Measurements from ENCODE around the gene DOCK2.
"Not testable (repeated sequence)": the region's sequence is repeated elsewhere in the genome, so short reads cannot be mapped to it uniquely, and the experiment has no call there.

The DOCK2 gene

GRCh38 chr5:169650701-169651331 lies 13.7 kb downstream of the DOCK2 start:
- H3K27me3 Mint-ChIP-seq: no peaks in the 10 kb centered on the region
- peaks cover 51 to 72% of the 10 kb centered on the region in 2 donors for H3K36me3 Mint-ChIP-seq
- peak overlapping the region; percentile 94 for H3K27ac Mint-ChIP-seq
- peak overlapping the region; percentile 67 to 71 for H3K4me3 Mint-ChIP-seq
- peaks cover 72 to 93% of the 10 kb centered on the region in 2 donors for H3K4me1 Mint-ChIP-seq
- no peak for DNase-seq
- peaks cover 3 to 4% of the 10 kb centered on the region in 2 donors for H3K9me3 Mint-ChIP-seq
- peak; percentile 72 to 80 for ATAC-seq (replicated peaks)

DNA sequence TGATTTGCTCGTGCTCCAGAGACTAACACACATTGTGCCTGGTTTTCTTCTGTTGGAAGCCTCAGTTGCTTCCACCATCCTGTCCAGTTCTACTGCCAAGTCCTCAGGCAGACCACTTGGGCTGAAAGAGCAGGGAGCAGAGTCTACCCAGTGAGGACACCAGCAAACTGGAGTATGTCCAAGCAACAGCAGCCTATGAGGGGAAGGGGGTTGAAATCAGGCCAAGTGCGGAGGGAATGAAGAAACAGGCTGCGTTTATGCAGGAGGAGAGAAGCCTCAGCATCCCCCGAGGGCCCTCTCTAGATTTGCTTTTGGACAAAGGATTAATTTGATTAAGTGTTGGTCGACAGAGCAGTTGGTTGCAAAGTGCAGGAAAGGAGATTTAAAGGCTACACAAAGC lies 14.5 kb downstream of the DOCK2 start:
- Mint-ChIP-seq H3K27ac (peak overlapping the region; percentile 94), H3K9me3 (peaks cover 3 to 4% of the 10 kb centered on the region in 2 donors), H3K4me1 (peaks cover 69 to 93% of the 10 kb centered on the region in 2 donors), H3K36me3 (peaks cover 51 to 72% of the 10 kb centered on the region in 2 donors), H3K27me3 (no peaks in the 10 kb centered on the region), H3K4me3 (peak overlapping the region; percentile 29 to 71)
- no peak for DNase-seq
- ATAC-seq (replicated peaks): no peak

- Mint-ChIP-seq H3K4me3 (no peak overlapping the region), H3K27me3 (no peaks in the 10 kb centered on the region), H3K27ac (peak overlapping the region; percentile 20), H3K9me3 (peaks cover 2 to 3% of the 10 kb centered on the region in 2 donors), H3K4me1 (peaks cover 68 to 93% of the 10 kb centered on the region in 2 donors), H3K36me3 (peaks cover 53 to 74% of the 10 kb centered on the region in 2 donors)
- DNase-seq (no peak), ATAC-seq (replicated peaks) (no peak)
These were observed 15.0 kb downstream of the DOCK2 start for GRCh38 chr5:169652057-169652456.

- no peak overlapping the region for H3K4me3 Mint-ChIP-seq
- H3K27ac Mint-ChIP-seq: peak overlapping the region; percentile 25
- H3K36me3 Mint-ChIP-seq: peaks cover 50 to 70% of the 10 kb centered on the region in 2 donors
- H3K27me3 Mint-ChIP-seq: no peaks in the 10 kb centered on the region
- H3K4me1 Mint-ChIP-seq: peaks cover 59 to 84% of the 10 kb centered on the region in 2 donors
- H3K9me3 Mint-ChIP-seq: no peaks in the 10 kb centered on the region
- DNase-seq (no peak), ATAC-seq (replicated peaks) (no peak)
These were observed 16.0 kb downstream of the DOCK2 start for GRCh38 chr5:169653091-169653490.

- Mint-ChIP-seq H3K4me3 (no peak overlapping the region), H3K9me3 (no peaks in the 10 kb centered on the region), H3K4me1 (peaks cover 42 to 62% of the 10 kb centered on the region in 2 donors), H3K27ac (peak overlapping the region; percentile 20), H3K27me3 (no peaks in the 10 kb centered on the region), H3K36me3 (peaks cover 37 to 68% of the 10 kb centered on the region in 2 donors)
- no peak for ATAC-seq (replicated peaks)
- no peak for DNase-seq
These were observed 18.3 kb downstream of the DOCK2 start for GRCh38 chr5:169655353-169655752.

- no peaks in the 10 kb centered on the region for H3K27me3 Mint-ChIP-seq
- H3K4me3 Mint-ChIP-seq: no peak overlapping the region
- H3K27ac Mint-ChIP-seq: peak overlapping the region; percentile 67
- no peaks in the 10 kb centered on the region for H3K9me3 Mint-ChIP-seq
- DNase-seq: peak; percentile 20
- peaks cover 34 to 53% of the 10 kb centered on the region in 2 donors for H3K4me1 Mint-ChIP-seq
- peaks cover 39 to 69% of the 10 kb centered on the region in 2 donors for H3K36me3 Mint-ChIP-seq
- ATAC-seq (replicated peaks): peak; percentile 86 to 94
These were observed 19.2 kb downstream of the DOCK2 start for GRCh38 chr5:169656125-169656901.

- DNase-seq: no peak
- peak overlapping the region; percentile 42 for H3K27ac Mint-ChIP-seq
- no peaks in the 10 kb centered on the region for H3K27me3 Mint-ChIP-seq
- H3K4me1 Mint-ChIP-seq: peaks cover 30 to 45% of the 10 kb centered on the region in 2 donors
- ATAC-seq (replicated peaks): no peak
- no peak overlapping the region for H3K4me3 Mint-ChIP-seq
- peaks cover 0 to 2% of the 10 kb centered on the region in 2 donors for H3K9me3 Mint-ChIP-seq
- peaks cover 42 to 73% of the 10 kb centered on the region in 2 donors for H3K36me3 Mint-ChIP-seq
These were observed 20.1 kb downstream of the DOCK2 start for GRCh38 chr5:169657127-169657526.

GRCh38 chr5:169662451-169662850 lies 25.4 kb downstream of the DOCK2 start:
- Mint-ChIP-seq H3K36me3 (peaks cover 45 to 64% of the 10 kb centered on the region in 2 donors), H3K4me1 (peaks cover 16 to 31% of the 10 kb centered on the region in 2 donors), H3K9me3 (peaks cover 7 to 10% of the 10 kb centered on the region in 2 donors)
- not testable (repeated sequence) for H3K27ac Mint-ChIP-seq; H3K4me3 Mint-ChIP-seq; ATAC-seq (replicated peaks); H3K27me3 Mint-ChIP-seq; DNase-seq

GRCh38 chr5:169663537-169663936 lies 26.5 kb downstream of the DOCK2 start:
- H3K9me3 Mint-ChIP-seq: peaks cover 7 to 10% of the 10 kb centered on the region in 2 donors
- peaks cover 18 to 36% of the 10 kb centered on the region in 2 donors for H3K4me1 Mint-ChIP-seq
- no peak overlapping the region for H3K27ac Mint-ChIP-seq
- H3K27me3 Mint-ChIP-seq: no peaks in the 10 kb centered on the region
- ATAC-seq (replicated peaks): no peak
- no peak overlapping the region for H3K4me3 Mint-ChIP-seq
- DNase-seq: no peak
- H3K36me3 Mint-ChIP-seq: peaks cover 42 to 60% of the 10 kb centered on the region in 2 donors

DNA sequence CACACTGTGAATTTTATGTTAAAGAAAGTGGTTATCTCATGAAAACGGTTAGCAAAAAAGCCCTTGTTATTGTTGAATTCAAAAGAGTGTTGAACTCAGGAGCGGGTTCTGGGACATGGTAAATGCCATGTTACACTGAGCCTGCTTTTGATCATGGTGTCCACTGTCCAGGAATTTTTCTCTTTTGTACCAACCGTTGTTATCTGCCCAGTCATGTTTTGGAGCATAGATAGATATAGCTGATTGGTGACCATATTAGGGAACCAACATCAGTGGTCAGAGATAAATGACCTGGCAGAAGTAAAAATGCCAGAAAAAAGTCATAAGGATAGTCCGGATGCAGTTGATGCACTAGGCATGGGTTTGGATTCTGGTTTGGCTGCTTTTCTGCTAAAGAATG lies 29.3 kb downstream of the DOCK2 start:
- Mint-ChIP-seq H3K4me1 (peaks cover 25 to 54% of the 10 kb centered on the region in 2 donors), H3K4me3 (no peak overlapping the region), H3K27me3 (no peaks in the 10 kb centered on the region), H3K9me3 (peaks cover 7 to 10% of the 10 kb centered on the region in 2 donors), H3K36me3 (peaks cover 45 to 53% of the 10 kb centered on the region in 2 donors), H3K27ac (no peak overlapping the region)
- DNase-seq (no peak), ATAC-seq (replicated peaks) (no peak)

DNA sequence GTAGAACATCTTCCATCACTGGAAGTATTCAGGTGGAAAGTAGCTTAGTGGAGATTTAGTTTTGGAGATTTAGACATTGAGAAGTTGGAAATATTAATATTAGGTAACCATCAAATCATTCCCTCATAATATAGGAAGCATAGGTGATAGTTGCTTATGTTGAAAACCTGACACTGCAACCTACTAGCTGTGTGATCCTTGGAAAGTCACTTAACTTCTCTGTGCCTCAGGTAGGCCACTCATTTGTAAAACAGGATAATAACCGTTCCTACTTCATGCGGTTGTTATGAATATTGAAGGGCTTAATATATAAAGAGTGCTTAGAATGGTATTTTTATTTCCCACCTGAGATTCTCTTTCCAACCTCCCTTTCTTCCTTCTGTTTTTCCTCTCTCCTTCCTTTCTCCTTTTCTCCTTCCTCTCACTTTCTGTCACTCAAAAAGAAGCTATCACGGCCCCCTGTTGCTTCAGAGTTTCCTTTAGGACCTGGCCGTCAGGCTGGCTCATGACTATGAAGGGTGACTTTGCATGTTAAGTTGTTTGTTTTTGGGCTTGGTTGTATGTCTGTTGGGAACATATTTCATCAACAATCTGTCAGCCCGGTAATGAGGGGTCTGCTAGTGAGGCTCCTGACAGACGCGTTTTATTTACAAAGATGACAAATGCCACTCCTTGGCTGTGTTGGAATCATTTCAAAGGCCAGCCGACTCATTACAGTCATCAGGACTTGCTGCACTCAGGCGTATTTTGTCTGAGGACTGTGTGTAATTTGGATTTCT lies 31.0 kb downstream of the DOCK2 start:
- peaks cover 0 to 6% of the 10 kb centered on the region in 2 donors for H3K9me3 Mint-ChIP-seq
- H3K27me3 Mint-ChIP-seq: no peaks in the 10 kb centered on the region
- ATAC-seq (replicated peaks) (no peak), DNase-seq (no peak)
- peak overlapping the region; percentile 33 for H3K27ac Mint-ChIP-seq
- H3K4me3 Mint-ChIP-seq: no peak overlapping the region
- peaks cover 25 to 52% of the 10 kb centered on the region in 2 donors for H3K4me1 Mint-ChIP-seq
- peaks cover 39 to 44% of the 10 kb centered on the region in 2 donors for H3K36me3 Mint-ChIP-seq

GRCh38 chr5:169668732-169669131 lies 31.7 kb downstream of the DOCK2 start:
- H3K9me3 Mint-ChIP-seq: peaks cover 0 to 6% of the 10 kb centered on the region in 2 donors
- H3K4me3 Mint-ChIP-seq: no peak overlapping the region
- DNase-seq: no peak
- no peaks in the 10 kb centered on the region for H3K27me3 Mint-ChIP-seq
- ATAC-seq (replicated peaks): no peak
- peaks cover 35 to 38% of the 10 kb centered on the region in 2 donors for H3K36me3 Mint-ChIP-seq
- peaks cover 23 to 46% of the 10 kb centered on the region in 2 donors for H3K4me1 Mint-ChIP-seq
- no peak overlapping the region for H3K27ac Mint-ChIP-seq

- Mint-ChIP-seq H3K27me3 (no peaks in the 10 kb centered on the region), H3K4me1 (peaks cover 22 to 35% of the 10 kb centered on the region in 2 donors), H3K27ac (peak overlapping the region; percentile 25), H3K36me3 (peaks cover 39 to 40% of the 10 kb centered on the region in 2 donors), H3K9me3 (no peaks in the 10 kb centered on the region), H3K4me3 (no peak overlapping the region)
- ATAC-seq (replicated peaks) (peak in 1 of 2 donors; percentile 90), DNase-seq (no peak)
These were observed 33.9 kb downstream of the DOCK2 start for GRCh38 chr5:169670769-169671525.
